Fibroblast of mammary gland (primary cell): ENCODE data around the gene TFEB.
A peak's percentile ranks its signal among the peaks of the same experiment; 100 is the strongest.

Experiments
- DNase-seq: peaks from one replicate; pipeline ENCODE4 v3.0.0-alpha.2; 2010; ENCODE audit warnings: low read depth
- H3K4me3 ChIP-seq: 2 replicates; pipeline ENCODE4 v1.5.1; 2011; ENCODE audit warnings: low read depth, mild to moderate bottlenecking, low read length, moderate library complexity; ENCODE audit not compliant: control insufficient read depth
- TF ChIP-seq, protein P1 (sequence below): conservative IDR thresholded peaks from 2 replicates; pipeline ENCODE4 v1.5.1; 2011; ENCODE audit warnings: low read depth, low read length, inconsistent platforms; ENCODE audit not compliant: control insufficient read depth, insufficient read depth

TFEB gene

GRCh38 chr6:41728073-41728936, 7.1 kb downstream of the TFEB start:
- DNase-seq: no peak
- TF ChIP-seq, protein P1, sequence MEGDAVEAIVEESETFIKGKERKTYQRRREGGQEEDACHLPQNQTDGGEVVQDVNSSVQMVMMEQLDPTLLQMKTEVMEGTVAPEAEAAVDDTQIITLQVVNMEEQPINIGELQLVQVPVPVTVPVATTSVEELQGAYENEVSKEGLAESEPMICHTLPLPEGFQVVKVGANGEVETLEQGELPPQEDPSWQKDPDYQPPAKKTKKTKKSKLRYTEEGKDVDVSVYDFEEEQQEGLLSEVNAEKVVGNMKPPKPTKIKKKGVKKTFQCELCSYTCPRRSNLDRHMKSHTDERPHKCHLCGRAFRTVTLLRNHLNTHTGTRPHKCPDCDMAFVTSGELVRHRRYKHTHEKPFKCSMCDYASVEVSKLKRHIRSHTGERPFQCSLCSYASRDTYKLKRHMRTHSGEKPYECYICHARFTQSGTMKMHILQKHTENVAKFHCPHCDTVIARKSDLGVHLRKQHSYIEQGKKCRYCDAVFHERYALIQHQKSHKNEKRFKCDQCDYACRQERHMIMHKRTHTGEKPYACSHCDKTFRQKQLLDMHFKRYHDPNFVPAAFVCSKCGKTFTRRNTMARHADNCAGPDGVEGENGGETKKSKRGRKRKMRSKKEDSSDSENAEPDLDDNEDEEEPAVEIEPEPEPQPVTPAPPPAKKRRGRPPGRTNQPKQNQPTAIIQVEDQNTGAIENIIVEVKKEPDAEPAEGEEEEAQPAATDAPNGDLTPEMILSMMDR: no peak
- H3K4me3 ChIP-seq: no peak overlapping the region

- H3K4me3 ChIP-seq: no peak overlapping the region
- DNase-seq: no peak
- TF ChIP-seq, protein P1: no peak
Observed at GRCh38 chr6:41727705-41728072, 7.7 kb downstream of the TFEB start.

- H3K4me3 ChIP-seq: no peak overlapping the region
- TF ChIP-seq, protein P1: no peak
- DNase-seq: no peak
Observed at GRCh38 chr6:41726876-41727275, 8.5 kb downstream of the TFEB start.

DNA sequence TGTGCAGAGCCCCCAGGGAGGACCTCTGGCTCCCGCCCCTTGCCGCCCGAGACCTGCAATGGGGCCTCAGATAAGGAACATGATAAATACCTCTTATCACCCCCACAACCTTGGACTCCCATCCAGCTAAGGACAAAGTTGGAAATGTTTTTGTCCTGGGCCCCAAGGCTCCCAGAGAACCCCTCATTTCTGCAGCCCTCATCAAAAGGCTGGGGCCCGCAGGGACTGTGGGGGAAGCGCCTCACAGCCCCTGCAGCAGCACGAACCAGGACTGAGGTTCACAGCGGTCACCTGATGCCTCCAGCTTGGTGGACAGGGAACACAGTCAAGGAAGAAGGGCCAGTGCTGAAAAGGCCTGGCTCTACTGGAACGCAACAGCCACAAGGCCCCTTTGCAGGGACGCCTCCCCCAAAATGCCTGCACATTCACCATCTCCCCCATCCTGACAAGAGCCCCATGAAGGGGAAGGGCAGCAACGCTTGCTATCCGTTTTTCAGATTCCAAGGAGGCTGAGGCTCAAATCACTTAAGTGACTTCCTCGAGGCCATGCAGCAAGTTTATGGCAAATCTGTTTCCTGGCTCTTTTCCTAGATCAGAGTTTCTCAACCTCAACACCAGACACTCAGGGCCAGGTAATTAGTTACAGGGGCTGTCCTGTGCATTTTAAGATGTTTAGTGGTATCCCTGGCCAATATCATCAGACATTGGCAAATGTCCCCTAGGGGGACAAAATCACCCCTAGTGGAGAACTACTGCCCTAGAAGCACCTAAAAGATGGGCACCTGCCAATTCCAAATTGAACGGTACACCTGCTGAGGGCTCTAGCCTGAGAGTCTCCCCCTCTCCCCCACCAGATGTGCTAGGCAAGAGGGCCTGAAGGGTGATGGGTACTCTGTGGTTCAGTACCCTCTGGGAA, 10.6 kb downstream of the TFEB start:
- H3K4me3 ChIP-seq: no peak overlapping the region
- TF ChIP-seq, protein P1: no peak
- DNase-seq: no peak

DNA sequence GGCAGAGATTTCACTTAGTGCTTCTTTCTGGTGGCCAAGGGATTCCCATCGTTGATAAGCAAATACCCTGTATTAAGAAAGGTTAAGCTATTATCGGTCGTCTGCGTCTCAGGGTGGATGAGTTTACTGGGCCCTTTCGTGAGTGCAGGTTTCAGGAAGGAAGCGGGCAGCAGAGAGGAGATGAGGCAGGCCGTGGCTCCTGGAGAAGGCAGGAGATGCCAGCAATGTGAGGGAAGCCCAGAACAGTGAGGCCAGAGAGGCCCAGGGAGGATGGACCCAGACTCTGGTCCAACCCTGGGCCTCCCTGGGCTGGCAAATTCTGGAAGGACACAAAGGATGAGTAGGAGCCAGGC, 11.2 kb downstream of the TFEB start:
- TF ChIP-seq, protein P1: no peak
- DNase-seq: no peak
- no peak overlapping the region for H3K4me3 ChIP-seq

- no peak overlapping the region for H3K4me3 ChIP-seq
- peak; percentile 88 for DNase-seq
- TF ChIP-seq, protein P1: no peak
Observed at GRCh38 chr6:41723530-41724227, 11.7 kb downstream of the TFEB start.
